SIG-M5 treated with dmso at 0.1 percent for 504 hours (cell line): ENCODE results near the gene BCR.

Experiments
- DNase-seq: peaks from one replicate; lab custom pipeline; 2025; ENCODE audit not compliant: unreplicated experiment; lab: John Stamatoyannopoulos, UW

The BCR gene

DNA sequence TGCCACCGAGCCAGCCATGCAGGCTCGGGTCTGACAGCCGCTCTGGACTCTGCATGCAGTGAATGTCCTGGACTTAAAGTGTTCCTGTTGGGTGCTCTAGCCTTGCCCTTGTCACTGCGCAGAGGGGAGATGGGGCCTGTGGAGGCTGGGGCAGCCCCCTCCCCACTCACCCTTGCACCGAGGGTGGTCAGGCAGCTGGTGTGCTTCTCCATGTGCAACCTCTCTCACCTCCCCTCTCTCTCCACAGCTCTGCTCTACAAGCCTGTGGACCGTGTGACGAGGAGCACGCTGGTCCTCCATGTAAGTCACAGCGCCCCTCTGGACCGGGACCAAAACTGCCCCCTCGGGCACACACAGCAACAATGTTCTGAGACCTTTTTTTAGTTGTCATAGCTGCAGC is 92.5 kb downstream of the BCR start:
- no peak for DNase-seq

DNA sequence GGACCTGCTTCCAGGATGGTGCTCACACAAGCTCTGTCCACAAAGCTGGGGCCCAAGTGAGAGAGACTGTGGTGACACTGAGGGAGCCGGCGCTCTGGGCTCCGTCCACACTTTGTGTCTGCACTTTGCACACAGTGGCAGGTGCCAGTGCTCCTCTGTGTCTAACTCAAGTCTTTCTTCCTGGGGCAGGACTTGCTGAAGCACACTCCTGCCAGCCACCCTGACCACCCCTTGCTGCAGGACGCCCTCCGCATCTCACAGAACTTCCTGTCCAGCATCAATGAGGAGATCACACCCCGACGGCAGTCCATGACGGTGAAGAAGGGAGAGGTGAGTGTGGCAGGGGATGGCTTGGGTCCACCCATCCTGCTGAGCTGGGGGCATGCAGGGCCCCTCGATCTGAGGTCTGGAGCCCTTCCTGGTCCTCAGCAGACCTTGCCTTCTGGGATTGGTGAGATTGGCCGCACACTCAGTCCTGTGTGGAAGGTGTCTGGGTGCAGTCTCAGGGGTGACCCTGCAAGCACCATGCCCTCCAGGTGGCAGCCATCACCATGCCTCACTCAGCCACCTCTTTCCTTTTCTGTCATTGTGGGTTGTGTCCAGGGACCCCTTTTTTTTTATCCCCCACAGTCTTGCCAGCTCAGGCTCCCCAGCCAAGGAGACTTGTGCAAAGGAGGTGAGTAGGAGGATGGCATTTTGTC is 93.3 kb downstream of the BCR start:
- DNase-seq = no peak

DNA sequence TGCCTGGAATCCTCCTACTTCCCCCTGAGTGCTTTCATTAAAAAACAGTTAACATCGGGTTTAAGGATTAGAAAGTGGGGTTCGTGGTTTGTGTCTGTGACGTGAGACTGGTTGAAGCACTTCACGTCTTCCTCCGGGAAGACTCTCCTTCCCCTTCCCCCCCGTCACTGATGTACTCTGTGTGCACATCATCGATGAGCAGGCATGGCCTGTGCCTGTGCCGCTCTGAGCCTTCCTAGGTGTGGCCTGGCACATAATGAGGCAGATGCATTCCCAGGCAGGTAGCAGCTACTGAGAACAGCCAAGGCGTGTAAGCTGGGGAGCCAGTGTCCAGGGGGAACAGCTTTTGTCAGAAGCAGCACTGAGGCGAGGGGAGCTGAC is 93.8 kb downstream of the BCR start:
- no peak for DNase-seq

DNA sequence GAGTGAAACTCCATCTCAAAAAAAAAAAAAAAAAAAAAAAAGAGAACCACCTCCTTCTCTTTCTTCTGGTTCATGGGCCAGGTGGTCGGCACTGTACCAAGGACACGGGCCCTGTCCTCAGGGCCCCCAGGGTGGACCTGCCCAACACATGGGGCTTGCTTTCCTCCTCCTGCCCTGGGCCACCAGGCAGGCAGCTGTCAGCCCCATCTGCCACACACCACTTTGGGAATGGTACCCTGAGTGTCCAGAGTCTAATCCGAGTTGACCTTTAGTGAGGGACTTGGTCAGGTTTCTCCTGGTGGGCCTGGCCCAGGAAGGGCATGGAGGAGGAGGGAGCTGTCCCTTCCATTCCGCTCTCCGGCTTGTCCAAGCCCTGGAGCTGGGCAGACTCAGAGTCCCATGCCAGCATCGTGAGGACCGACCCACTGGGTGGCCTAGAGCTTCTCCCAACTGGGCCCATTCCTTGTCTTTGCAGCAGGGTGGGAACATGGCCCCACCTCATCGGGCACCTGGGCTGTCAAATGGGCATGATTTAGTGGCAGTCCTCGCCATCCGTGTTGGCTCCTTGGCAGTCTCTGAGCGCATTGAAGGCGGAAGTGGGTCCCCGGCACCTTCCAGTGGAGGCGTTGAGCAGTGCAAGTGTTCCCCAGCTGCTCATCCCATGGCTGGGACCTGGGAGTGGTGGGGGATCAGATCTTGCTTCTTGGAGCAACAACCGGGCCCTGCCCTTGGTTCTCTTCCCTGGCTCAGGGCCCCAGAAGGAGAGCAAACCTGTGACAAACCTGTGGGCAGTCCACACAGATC is 94.8 kb downstream of the BCR start:
- no peak for DNase-seq

DNA sequence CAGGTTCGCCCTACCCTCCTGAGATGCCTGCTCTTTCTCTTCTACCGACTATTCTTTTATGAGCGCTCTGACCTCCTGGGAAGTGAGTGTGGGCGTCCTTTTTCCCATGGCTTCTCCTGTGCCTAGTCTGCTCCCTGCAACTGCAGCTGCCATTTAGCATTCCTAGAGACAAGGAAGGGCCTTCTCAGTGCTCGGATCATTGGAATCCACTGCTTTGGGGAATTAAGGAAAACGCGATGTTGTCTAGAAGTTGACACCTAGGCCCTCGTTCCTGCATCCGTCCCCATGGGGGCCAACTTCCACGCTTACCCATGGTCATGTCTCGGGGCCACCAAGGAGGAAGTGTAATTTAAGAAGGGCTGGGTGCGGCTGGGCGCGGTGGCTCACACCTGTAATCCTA is 95.4 kb downstream of the BCR start:
- DNase-seq = no peak

DNA sequence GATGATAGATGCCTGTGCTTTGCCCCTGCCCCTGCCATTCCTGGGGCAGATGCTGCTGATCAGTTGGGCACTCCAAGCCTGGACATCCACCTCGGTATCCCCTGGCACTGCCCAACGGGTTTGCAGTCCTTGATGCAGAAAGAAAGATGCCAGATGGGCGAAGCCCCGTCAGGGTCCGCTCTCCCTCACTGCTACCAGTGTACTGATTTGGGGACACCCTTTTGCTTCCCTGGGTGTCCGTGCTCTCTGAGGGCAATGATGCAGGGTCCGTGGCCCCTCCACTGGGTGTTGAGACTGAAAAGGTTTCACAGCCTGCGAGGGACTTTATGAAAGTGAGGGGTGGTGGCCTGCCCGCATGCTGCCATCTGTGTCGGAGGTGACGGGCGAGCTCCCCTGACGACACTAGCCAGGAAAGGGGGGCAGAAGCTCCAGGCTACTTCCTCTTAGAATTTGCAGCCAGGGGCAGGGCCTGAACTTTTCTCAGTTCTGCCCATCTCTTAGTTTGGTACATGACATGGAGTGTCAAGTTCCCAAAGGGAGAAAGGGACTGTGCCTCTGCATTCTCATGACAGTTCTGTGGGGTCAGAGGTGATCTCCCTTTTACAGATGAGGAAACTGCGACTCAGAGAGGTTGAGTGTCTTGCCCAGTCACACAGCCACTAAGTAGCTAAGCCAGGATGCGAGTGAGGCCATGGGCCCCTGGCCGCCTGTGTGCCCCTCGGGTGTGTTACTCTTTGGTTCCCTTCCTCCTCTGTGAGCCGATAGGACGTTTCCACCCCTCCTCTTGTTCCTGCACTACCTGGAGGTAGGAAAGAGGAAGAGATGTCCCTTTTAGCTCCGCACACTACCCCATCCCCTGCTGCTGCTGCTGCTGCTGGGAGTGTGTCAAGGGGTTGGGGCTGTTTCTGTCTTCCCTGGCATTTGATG is 96.6 kb downstream of the BCR start:
- no peak for DNase-seq

DNA sequence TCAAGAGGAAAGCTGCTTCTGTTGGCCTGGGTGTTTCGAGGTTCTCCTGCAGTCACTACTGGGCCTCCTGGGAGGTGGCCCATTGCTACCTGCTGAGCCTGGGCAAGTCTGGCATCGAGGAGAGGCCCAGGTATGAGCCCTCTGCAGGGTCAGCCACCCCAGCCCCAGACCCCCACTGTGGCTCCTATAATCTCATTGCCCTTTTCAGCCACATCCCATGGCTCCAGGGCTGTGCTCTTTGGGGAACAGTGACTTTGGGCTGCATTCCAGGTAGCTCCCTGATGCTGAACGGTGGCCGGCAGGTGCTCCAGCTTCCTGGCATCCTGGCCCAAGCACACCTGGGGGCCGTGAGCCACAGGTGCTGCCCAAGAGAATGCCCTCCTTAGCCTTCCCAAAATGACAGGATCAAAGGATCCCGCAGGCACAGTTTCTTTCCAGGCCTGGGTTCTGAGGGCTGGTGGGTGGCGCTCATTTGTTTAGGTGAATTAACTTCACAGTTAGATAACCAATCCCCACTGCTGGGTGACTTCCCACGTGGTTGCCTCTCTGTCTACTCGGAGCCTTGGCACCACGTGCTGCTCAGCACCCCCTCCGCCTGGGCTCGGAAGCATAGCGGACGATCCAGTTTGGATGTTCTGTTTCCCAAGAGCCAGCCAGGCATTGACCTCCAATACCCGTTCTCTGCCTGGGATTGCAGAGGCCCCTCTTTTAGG is 97.4 kb downstream of the BCR start:
- DNase-seq = no peak

DNA sequence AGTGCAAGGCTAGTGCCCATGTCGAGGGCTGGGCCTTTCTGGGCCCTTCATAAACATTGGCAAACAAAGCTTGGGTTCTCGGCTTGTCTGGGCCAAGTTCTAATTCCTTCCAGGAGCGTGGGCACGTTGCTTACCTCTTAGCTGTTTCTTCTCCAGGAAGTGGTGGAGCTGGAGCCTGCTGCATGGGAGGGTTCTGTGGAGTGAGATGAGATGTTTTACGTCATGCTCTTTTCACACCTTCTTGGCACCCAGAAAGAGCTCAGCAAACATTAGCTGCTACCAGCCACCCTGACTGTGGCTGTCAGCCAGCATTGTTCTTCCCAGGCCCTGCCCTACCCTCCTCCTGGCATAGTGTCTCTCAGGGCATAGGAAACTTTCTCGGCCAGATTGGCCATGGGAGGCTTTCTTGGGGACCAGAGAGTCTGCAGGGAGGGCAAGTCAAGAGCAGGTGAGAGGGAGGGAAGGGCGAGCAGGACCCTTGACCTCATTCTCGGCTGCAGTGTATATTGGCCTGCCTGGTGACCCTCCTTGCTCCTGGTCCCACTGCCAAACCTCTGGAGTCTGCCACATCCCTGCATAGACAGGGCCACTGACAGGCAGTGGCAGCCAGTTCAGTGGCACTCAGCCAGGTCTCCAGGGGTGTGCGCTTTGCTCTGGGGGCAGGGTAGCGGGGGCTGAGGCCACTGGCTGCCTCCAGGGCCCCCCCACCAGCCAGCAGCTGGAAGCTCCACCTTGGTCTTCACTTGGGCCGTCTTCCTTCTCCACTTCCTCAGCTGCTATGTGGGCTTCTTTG is 98.8 kb downstream of the BCR start:
- DNase-seq = no peak

DNA sequence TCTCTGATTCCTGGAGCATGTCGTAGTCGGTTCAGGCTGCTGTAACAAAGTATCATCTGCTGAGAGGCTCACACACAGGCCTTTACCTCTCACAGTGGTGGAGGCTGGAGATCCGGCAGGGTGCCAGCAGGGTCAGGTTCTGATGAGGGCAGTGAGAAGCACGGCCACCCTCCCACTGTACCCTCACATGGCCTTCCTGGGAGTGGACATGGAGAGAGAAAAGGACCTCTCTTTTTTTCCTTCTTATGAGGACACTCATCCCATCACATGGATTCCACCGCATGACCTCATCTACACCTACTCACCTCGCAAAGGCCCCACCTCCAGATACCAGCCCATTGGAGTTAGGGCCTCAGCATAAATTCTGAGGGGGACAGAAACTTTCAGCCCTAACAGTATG is 99.5 kb downstream of the BCR start:
- no peak for DNase-seq

DNA sequence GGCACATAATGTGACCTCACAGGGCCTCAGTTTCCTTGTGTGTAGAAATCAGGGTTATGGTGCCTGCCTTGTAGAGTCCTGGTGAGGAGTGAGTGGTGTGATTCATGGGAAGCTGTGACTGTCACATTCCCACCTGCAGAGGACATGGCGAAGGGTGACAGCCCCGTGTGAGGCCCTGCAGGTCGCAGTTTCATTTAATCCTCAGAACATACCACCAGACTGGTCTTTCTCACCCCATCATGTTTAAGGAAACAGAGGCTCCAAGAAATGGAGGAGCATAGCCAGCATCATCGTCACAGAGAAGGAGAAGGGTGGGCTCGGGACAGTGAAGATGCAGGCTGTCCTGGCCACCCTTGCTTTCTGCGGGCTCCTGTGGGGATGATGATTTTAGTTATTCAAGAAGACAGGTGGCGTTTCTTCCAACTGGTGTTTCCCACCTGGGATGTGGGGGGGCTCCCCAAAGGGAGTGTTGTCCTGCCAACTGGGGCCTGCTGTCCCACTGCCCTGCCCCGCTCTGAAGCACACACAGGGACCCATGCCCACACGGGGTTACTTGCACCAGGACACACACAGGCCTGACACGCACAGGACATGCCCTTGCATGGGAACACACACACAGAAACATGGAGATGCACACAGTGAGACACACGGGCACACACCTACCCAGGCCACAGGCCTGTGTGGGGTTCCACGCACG is 100.2 kb downstream of the BCR start:
- no peak for DNase-seq

DNA sequence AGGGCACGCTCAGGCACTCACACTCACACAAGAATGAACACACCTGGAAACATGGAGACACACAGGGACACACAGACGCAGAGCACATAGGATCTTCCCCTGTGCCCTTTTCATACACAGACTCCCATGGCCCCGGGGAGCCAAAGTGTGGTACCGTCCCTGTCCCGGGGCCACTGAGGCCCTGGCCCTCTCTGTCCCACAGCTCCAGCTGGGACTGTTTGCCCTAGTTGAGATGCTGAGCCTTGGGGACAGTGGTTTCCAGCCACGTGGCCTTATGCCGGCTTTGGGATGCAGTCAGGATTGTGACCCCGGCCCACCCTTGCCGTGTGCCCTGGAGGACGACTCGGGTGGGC is 100.7 kb downstream of the BCR start:
- no peak for DNase-seq

DNA sequence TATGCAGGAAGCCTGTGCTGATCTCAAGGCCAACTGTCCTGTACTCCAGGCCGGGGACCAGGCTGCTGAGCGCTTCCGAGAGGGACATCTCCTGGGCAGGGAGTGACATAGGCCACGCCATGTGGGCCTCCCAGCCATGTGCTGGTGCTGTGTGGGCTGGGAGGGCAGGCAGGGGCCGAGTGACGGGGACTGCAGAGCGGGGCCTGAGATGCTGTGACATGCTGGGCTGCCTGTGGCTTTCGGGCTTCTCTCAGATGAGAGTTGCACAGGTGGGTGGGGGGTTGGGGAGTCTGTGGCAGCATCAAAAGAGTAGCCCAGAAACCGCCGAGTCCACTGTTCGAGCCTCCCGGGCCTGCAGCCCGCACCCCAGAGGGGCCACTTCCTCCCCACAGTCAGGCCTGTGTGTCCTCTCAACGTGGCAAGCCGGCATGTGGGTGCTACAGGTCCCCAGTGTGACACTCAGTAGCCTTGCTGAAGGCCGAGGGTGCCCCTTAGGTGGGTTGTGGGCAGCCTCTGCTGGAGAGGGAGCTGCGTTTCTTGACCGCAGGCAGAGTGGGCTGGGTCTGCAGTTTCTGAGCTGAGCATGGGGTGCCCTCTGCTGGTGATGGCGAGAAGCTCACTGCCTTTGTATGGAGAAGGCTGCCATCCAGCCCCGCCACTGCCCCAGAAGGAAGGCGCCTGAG is 101.2 kb downstream of the BCR start:
- peak; percentile 29 for DNase-seq

DNA sequence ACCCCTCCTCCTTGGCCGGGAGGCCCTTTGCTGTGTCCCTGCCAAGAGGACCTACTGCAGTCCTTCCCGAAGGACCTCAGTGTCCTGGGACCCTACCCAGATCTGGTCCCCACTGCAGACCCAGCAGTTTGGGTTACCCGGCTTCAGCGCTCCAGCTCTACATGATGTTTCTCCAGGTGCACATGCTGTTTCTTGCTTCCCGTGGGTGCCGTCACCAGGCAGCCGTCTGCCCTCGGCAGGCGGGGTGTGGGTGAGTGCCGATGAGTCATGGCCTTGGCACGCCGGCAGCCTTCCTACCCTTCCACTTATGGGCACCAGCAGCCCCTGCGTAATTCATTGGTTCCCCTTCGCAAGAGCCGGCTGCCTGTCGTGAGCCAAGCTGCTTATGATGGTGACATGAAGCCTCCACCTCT is 101.8 kb downstream of the BCR start:
- peak; percentile 2 for DNase-seq

DNA sequence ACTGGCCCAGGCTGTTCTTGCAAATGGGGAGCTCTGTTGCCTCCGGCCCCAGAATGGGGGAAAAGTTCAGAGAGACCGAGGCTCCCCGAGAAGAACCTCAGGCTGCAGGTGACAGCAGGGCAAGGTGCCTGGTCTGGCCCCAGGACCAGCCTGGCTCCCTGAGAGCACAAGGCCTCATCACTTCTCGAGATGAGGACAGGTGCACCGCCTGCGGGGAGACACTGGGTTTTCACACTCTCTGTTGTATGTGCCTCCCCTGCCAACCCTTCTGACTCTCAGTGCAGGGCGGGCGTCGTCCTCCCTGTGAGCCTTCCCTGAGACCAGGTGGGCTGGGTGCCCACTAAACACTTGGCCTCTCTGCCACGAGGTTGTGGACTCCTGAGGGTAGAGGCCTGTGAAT is 102.2 kb downstream of the BCR start:
- DNase-seq = no peak

DNA sequence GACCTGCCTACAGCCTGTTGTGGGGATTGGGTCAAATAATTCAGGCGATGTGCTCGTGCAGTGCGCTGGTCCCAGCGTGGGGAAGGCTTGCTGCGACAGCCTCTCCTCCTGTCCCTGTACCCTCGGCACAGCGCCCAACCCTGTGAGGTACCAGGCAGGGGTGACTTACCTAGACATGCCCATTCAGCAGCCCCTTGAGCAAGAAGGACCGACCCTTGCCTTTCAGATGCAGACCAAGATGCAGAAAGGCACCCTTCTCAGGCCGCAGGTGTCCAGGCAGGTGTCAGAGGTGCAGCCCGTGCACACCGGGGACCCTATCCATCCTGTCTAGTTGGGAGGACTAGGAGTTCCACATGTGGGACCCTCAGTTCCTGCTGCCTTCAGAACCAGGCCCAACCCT is 102.7 kb downstream of the BCR start:
- DNase-seq = no peak

DNA sequence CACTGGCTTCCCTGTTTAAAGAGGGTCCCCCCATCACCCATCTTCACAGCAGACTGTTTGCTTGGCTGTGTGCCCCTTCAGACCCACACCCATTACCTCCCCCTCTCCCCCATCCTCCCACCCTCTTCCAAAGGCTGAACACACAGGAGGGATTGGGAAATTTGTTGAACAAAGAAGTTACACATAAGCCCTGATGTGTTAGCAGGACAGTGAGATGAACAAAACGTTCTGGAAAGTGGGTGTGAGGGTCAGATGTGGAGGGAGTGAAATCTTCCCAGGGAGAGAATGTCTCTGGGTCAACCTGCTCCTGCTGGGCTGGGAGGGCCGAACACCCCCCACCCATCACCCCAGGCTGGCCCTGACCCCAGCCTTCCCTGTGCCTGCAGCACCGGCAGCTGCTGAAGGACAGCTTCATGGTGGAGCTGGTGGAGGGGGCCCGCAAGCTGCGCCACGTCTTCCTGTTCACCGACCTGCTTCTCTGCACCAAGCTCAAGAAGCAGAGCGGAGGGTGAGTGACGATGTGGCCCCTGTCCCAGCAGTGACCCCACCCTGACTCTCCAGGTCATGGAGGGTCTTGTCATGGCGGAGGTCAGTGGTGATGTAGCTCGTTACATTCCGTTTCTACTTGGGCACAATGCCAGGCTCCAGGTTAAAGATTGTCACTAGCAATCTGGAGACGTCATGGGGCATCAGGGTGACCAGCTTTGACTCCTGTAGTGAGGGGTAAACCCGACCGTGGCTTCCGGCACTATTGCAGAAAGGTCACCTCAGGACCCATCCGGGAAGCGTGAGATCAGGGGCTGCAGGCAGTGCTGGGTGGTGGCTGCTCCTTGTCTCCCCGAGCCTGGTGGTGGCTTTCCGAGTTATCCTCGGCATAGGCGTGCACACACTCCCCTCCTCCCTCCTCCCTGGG is 103.5 kb downstream of the BCR start:
- no peak for DNase-seq

DNA sequence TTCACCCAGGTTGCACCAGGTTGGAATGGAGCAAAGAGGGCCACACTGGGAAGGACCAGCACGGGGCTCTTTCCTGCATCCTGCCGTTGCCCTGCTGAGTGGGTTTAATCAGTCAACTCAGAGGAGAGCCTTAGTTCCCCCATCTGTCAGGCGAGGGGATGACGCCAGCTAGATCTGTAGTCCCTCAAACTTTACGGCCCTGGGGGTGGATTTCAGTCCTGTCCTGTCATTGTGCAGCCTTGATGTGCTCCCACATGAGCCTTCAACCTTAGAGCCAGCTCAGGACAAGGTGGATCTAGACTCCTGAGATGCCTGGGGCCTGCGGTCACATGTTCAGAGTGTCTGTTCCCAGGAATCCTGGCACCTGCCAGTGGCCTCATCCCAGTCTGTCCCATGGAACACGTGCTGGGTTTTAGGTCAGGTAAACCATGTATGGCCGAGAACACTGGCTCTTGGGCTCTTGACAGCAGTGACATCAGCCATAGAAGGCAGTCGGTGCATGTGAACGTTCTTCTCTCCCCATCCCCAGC is 104.3 kb downstream of the BCR start:
- DNase-seq = no peak

DNA sequence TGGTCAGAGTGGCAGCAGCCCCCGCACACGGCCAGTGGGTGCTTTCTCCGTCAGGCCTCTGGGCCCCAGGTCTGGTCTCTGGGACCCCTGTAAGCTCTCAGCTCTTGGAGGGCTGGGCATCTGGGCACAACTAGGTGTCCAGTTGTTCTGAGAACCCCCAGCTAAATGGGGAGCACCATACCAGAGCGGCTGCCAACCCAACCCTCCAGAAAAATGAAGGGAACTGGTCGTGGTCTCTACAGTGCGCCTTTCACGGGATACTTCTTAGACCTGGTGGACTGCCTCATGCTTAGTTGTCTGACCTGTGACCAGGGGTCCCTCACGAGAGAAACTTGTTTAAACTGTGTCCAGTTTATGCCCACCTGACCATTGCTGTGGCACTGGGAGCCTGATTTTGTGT is 104.9 kb downstream of the BCR start:
- DNase-seq = no peak
